KOPT-K1 (cell line): ENCODE data around the gene CNTNAP2.
"Not testable (repeated sequence)": the region's sequence is repeated elsewhere in the genome, so short reads cannot be mapped to it uniquely, and the experiment has no call there.

Experiments
- H3K27ac ChIP-seq: fragments of 200-600 bp; sonication (generic); 2 replicates; pipeline ENCODE4 v1.5.1; 2016; ENCODE audit warnings: antibody characterized with exemption, mild to moderate bottlenecking, low read depth, low read length; ENCODE audit not compliant: poor library complexity, severe bottlenecking
- H3K36me3 ChIP-seq: fragments of 200-600 bp; sonication (generic); 2 replicates; pipeline ENCODE4 v1.5.1; 2017; ENCODE audit warnings: antibody characterized with exemption, mild to moderate bottlenecking, low read length, moderate library complexity; ENCODE audit not compliant: insufficient read depth
- H3K9me3 ChIP-seq: fragments of 200-600 bp; sonication (generic); 2 replicates; pipeline ENCODE4 v1.5.1; 2017; ENCODE audit warnings: antibody characterized with exemption, low read length, mild to moderate bottlenecking; ENCODE audit not compliant: insufficient read depth, poor library complexity, severe bottlenecking

CNTNAP2 gene

DNA sequence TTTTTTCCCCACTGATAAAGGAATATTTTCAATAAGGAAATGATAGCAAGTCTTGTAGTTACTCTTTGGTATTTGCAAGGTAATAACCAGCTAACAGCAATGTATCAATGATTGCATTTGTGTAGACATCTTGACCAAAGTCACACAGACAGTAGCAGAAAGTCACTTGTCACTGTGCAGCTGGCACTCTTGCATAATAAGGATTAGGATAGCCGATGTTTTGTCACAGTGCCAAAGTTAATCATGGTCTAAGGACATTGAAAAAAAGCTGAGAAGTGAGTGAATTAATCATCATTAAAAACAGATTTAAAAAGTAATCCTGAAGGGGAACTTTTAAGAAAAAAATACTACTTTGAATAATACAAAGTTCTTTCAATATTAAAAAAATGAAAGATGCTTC, 1639.7 kb downstream of the CNTNAP2 start:
- no peaks in the 10 kb centered on the region for H3K36me3 ChIP-seq
- H3K9me3 ChIP-seq: no peaks in the 10 kb centered on the region
- H3K27ac ChIP-seq: no peak overlapping the region

GRCh38 chr7:147759327-147759943, 1642.8 kb downstream of the CNTNAP2 start:
- Histone ChIP-seq H3K9me3 (no peaks in the 10 kb centered on the region), H3K27ac (no peak overlapping the region)

GRCh38 chr7:147765301-147765700, 1648.7 kb downstream of the CNTNAP2 start:
- no peak overlapping the region for H3K27ac ChIP-seq
- H3K9me3 ChIP-seq: no peaks in the 10 kb centered on the region
- no peaks in the 10 kb centered on the region for H3K36me3 ChIP-seq

More at GRCh38 chr7:147759327-147759943, 1642.8 kb downstream of the CNTNAP2 start:
- H3K36me3 ChIP-seq: no peaks in the 10 kb centered on the region

DNA sequence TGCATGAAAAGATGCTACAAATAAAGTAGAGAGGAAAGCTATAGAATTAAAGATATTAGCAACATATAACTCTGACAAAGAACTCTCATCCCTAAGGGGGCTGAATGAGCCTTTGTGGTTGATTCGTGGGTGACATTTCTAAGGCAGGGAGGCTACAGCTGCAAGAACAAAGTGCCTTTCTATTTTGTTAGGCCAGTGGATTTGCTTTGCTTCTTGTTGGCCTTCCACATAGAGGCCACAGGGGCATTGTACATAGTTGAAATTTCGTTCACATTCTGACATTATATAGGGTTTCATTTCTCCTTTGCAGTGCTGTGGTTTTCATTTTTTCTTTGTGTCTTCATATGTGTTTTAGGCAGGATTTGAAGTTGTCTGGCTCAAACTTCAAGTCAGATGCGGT, 1654.7 kb downstream of the CNTNAP2 start:
- H3K27ac ChIP-seq: no peak overlapping the region

DNA sequence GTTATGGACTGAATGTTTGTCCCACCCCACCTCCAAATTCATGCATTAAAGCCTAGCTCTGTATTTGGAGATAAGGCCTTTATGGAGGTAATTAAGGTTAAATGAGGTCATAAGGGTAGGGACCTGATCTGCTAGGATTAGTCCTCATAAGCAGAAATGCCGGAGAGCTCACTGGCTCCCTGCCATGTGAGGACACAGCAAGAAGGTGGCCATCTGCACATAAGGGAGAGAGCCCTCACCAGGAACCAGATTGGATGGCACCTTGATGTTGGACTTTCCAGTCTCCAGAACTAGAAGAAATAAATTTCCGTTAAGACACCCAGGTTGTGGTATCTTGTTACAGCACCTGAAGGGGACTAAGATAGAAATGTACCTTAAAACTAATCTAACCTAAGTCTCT, 1657.9 kb downstream of the CNTNAP2 start:
- H3K36me3 ChIP-seq: no peaks in the 10 kb centered on the region

More for the DNA sequence above, 1654.7 kb downstream of the CNTNAP2 start:
- H3K36me3 ChIP-seq: no peaks in the 10 kb centered on the region
- no peaks in the 10 kb centered on the region for H3K9me3 ChIP-seq

DNA sequence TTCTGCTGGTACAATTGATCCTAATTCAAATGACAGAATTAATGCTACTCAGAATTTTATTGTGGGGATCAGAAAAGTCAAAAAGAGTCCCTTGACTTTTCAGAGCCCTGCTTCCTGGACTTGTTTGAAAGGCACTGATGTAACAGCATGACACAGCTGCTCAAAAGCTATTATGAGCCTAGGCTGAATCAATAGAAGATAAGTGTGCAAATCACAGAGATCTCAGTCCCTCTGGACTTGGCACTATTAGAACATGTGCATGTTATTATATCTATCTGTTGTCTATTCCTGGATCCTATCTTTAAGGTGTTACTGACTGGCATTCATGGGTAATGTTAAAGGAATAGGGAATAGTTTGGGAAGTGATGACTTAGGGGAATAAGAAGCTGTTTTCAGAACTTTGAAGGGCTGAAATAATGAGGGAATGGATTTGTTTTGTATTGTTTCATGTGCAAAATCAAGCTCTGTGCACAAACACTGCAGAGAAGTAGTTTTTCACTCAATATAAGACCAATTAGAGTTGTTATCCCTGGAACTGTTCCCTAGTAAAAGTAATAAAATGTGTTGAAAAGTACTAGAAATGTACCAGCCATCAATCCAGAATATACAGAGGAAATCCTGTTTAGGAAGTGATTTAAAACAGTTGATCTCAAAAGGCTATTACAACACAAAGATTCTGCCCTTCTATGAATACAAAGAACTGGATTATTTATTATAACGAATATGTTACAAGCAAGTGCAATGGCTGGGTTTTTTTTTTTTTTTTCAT, 1659.1 kb downstream of the CNTNAP2 start:
- Histone ChIP-seq H3K9me3 (no peaks in the 10 kb centered on the region), H3K27ac (no peak overlapping the region), H3K36me3 (no peaks in the 10 kb centered on the region)

More for the DNA sequence above, 1657.9 kb downstream of the CNTNAP2 start:
- Histone ChIP-seq H3K27ac (no peak overlapping the region), H3K9me3 (no peaks in the 10 kb centered on the region)

DNA sequence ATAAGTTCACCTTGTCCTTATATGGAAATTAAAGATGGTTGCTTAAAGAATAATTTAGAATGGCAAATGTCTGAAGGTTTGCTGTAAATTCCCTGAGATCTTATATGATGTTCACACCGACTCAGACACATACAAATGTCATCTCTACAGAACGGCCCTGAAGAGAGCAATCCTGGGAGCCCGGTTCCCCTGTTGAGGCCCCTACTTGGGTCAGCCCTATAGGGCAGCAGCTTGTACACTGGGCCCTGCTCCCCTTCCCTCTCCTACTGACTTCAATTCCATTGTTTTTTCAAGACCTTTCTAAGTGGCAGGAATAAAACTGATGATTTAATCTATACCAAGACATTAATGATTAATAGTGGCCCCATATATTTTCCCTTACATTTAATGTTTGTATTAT, 1660.7 kb downstream of the CNTNAP2 start:
- Histone ChIP-seq H3K27ac (no peak overlapping the region), H3K9me3 (no peaks in the 10 kb centered on the region), H3K36me3 (no peaks in the 10 kb centered on the region)

- H3K27ac ChIP-seq: no peak overlapping the region
- no peaks in the 10 kb centered on the region for H3K9me3 ChIP-seq
These were observed 1663.3 kb downstream of the CNTNAP2 start for GRCh38 chr7:147779949-147780348.

DNA sequence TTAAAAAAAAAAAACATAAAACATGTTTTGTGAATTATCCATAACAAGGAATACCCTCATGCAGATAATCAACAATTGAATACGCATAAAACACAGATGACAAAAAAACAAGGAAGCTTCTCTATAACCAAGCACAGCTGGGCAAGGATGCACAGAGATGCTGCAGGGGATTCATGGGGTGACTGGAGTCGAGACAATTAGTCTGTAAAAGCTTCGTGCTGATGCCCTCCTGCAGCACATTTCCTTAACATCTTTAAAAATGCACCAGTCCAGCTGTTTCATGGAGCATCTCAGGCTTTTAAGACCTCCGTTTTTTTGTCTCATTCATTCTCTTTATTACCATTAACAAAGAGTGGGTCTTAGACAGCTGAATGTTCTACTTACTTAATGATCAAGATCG, 1680.0 kb downstream of the CNTNAP2 start:
- H3K27ac ChIP-seq: no peak overlapping the region
- H3K36me3 ChIP-seq: no peaks in the 10 kb centered on the region
- no peaks in the 10 kb centered on the region for H3K9me3 ChIP-seq

More at GRCh38 chr7:147779949-147780348, 1663.3 kb downstream of the CNTNAP2 start:
- H3K36me3 ChIP-seq: no peaks in the 10 kb centered on the region

- Histone ChIP-seq H3K36me3 (no peaks in the 10 kb centered on the region), H3K27ac (no peak overlapping the region), H3K9me3 (no peaks in the 10 kb centered on the region)
These were observed 1681.4 kb downstream of the CNTNAP2 start for GRCh38 chr7:147798001-147798400.

DNA sequence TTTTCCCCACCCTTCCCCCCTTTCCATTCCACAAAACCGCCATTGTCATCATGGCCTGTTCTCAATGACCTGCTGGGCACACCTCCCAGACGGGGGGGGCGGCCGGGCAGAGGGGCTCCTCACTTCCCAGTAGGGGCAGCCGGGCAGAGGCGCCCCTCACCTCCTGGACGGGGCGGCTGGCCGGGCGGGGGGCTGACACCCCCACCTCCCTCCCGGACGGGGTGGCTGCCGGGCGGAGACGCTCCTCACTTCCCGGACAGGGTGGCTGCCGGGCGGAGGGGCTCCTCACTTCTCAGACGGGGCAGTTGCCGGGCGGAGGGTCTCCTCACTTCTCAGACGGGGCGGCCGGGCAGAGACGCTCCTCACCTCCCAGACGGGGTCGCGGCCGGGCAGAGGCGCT, 1685.2 kb downstream of the CNTNAP2 start:
- not testable (repeated sequence) for H3K36me3 ChIP-seq, H3K27ac ChIP-seq, H3K9me3 ChIP-seq

DNA sequence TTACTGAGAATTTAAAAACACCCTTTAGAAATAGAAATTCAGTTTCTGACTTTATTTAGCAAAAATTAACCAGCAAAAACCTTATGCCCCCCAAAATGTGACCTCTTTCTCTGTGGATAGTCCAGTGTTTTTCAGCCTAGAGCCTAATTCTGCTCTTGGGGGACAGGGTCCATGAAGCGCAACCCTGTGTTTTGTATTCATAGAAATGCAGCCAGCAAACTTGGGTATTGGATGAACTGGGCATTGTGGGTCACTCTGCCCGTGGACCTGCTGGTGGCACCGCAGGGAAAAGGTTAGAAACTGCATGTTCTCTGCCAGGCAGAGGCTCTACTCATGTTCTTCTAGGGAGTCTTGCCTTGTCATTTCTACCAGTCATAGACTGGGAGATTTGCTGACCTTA, 1686.5 kb downstream of the CNTNAP2 start:
- Histone ChIP-seq H3K9me3 (no peaks in the 10 kb centered on the region), H3K27ac (no peak overlapping the region), H3K36me3 (no peaks in the 10 kb centered on the region)

DNA sequence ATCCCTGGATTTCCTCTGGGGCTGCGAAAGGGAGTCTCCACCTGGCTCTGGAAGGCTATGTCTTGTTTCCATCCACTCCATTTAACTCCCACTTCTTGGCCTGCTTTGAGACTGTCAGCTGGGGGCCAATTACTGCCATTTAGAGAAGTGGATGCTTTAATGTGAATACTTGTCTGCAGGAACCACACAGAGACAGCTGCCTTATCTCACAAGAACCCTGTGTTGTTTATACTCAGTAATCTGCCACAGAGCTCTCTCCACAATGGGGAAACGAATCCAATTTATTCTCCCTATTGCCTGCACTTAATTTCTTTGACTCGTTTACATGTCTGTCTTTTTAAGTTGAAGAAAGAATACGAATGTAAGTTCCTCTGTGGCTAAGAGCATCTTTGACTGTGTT, 1687.0 kb downstream of the CNTNAP2 start:
- Histone ChIP-seq H3K27ac (no peak overlapping the region), H3K9me3 (no peaks in the 10 kb centered on the region), H3K36me3 (no peaks in the 10 kb centered on the region)

- no peak overlapping the region for H3K27ac ChIP-seq
- no peaks in the 10 kb centered on the region for H3K9me3 ChIP-seq
- H3K36me3 ChIP-seq: no peaks in the 10 kb centered on the region
These were observed 1687.4 kb downstream of the CNTNAP2 start for GRCh38 chr7:147804032-147804431.

DNA sequence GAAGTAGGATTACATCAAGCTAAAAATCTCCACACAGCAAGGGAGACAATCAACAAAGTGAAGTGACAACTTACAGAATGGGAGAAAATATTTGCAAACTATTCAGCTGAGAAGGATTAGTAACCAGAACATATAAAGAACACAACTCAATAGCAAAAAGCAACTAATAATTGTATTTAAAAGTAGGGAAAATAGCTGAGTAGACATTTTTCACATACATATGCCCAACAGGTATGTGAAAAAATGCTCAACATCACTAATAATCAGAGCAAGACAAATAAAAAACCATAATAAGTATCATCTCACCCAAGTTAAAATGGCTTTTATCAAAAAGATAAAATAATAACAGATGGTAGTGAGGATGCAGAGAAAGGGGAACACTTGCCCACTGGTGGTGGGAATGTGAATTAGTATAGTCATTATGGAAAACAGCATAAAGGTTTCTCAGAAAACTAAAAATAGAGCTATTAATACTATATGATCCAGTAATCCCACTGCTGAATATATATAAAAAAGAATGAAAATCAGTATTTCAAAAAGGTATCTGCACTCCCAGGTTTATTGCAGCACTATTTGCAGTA, 1689.5 kb downstream of the CNTNAP2 start:
- H3K27ac ChIP-seq: no peak overlapping the region
- no peaks in the 10 kb centered on the region for H3K36me3 ChIP-seq
- H3K9me3 ChIP-seq: no peaks in the 10 kb centered on the region
